Measurements from ENCODE around the gene TMEM59.
"Not testable (repeated sequence)": the region's sequence is repeated elsewhere in the genome, so short reads cannot be mapped to it uniquely, and the experiment has no call there.

Gene TMEM59

DNA sequence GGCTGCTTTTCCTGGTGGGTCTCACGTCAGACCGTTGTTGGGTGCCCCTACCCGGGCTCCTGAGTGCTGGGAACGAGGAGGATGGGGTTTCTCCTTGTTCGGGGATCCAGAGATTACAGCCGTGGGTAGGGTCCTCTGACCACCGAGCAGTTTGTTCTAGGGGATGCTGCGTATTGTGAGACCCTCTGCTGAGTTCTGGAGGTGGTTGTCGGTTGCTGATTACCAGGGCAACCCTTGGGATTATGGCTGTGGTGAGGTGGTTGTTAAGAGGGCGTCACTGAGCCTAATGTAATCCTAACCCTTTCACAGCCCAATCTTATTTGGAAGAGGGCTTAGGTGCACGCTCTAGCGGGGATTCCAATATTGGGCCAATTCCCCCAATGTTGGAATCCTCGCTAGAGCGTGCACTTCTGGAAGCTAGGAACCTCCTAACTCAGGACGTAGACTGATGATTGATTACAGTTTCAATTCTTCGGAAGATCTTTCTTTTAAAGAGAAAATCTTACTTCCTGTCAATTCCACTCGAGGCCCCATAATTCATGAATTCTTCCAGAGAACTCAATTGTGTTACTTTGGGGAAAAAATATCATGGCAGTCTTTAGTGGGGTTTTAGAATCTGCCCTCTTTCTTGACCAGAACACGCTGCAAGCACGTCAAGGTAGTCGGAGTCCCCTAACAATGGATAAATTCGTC, 887 bp upstream of the TMEM59 start:
- DNase-seq (ENCODE audit: low read depth in 1 of 2, low spot score in 1 of 2): no peak

GRCh38 chr1:54052431-54052933, 522 bp downstream of the TMEM59 start:
- peak in 1 of 2 donors; percentile 26 for DNase-seq (ENCODE audit: low read depth in 1 of 2, low spot score in 1 of 2)

GRCh38 chr1:54051933-54052430, 1.0 kb downstream of the TMEM59 start:
- DNase-seq (ENCODE audit: low read depth in 1 of 2, low spot score in 1 of 2): no peak

GRCh38 chr1:54050435-54050834, 2.6 kb downstream of the TMEM59 start:
- not testable (repeated sequence) for DNase-seq (ENCODE audit: low read depth in 1 of 2, low spot score in 1 of 2)

DNA sequence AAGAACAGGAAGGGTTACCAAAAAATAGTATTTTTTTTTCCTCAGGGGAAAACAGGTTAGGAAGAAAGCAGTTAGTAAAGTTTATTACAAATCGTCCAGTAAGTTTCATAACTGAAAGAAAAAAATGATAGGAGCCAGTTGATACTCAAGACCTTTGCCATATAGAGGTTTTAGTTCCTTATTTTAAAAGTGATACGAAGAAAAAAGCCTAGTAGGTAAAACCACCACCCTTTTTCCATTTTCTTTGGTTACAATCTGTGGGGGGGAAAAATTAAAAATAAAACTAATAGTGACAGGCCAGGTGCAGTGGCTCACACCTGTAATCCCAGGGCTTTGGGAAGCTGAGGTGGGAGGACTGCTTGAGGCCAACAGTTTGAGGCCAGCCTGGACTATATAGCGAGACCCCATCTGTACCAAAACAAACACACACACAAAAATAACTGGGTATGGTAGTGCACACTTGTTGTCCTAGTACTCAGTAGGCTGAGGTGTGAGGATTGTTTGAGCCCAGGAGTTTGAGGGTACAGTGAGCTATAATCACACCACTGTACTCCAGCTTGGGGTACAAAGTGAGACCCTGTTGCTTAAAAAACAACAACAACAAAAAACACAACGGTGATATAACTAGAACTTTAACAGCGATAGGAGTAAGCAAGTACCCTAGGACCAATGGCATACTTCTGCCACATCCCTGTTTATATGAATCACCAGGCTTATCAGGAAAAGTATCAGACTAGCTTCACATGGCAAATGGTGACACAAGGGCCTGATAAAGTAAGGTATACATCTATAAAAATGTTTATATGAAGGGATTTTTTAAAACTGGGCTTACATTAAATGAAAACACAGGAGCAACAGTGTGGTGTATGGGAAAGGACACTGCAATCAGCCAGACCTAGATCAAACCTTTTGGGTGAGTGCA, 5.4 kb downstream of the TMEM59 start:
- no peak for DNase-seq (ENCODE audit: low read depth in 1 of 2, low spot score in 1 of 2)

DNA sequence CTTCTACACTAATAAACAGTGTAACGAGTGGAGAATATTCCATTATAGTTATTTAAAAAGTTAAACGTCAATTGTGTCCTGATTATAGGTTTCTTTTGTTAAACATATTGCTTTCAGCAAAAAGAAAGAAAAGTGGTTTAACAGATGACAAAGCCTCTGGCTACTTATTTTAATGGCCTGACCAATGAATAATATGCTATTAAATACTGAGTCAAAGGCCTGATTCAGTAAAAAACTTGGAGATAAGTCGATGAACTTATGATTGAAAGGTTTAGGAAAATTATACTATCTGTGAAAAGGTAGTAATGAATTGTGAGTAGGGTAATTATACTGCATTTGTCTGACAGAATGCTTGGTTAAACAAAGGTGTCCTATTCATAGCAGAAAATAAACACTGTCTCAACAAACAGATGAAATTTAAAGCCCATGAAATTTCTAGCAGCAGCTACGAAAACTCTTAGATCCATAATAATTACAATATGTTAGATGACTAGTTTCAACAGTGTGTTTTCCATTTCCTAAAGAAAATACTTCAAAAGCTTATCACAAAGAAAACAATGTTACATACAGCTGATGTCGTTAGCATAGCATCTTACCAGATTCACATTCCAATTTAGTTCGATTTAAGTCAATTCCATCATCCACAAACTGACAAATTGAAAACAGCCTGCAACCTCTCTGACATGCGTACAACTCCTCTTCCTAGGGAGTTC, 6.2 kb downstream of the TMEM59 start:
- DNase-seq (ENCODE audit: low read depth in 1 of 2, low spot score in 1 of 2): no peak

DNA sequence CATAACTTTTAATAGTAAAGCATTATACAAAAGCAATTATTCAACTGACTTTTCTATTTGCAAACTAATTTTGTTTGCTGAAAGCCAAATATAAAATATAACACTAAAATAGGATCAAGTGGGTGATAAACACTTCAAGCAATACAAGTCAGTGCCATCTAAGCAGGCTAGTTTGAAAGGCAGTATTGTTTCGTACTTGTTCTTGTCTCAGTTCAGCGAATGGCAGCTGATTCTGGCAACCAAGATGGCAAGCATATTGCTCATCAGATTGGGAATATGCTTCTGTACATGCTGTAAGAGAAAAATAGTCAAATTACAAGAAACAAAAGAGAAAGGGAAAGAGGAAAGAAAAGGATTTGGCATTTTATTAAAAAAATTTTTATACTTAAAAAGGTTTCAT, 7.5 kb downstream of the TMEM59 start:
- no peak for DNase-seq (ENCODE audit: low read depth in 1 of 2, low spot score in 1 of 2)

- DNase-seq (ENCODE audit: low read depth in 1 of 2, low spot score in 1 of 2): no peak
Measured at GRCh38 chr1:54041806-54042205, 11.2 kb downstream of the TMEM59 start.

- no peak for DNase-seq (ENCODE audit: low read depth in 1 of 2, low spot score in 1 of 2)
Measured at GRCh38 chr1:54037476-54037875, 15.5 kb downstream of the TMEM59 start.

DNA sequence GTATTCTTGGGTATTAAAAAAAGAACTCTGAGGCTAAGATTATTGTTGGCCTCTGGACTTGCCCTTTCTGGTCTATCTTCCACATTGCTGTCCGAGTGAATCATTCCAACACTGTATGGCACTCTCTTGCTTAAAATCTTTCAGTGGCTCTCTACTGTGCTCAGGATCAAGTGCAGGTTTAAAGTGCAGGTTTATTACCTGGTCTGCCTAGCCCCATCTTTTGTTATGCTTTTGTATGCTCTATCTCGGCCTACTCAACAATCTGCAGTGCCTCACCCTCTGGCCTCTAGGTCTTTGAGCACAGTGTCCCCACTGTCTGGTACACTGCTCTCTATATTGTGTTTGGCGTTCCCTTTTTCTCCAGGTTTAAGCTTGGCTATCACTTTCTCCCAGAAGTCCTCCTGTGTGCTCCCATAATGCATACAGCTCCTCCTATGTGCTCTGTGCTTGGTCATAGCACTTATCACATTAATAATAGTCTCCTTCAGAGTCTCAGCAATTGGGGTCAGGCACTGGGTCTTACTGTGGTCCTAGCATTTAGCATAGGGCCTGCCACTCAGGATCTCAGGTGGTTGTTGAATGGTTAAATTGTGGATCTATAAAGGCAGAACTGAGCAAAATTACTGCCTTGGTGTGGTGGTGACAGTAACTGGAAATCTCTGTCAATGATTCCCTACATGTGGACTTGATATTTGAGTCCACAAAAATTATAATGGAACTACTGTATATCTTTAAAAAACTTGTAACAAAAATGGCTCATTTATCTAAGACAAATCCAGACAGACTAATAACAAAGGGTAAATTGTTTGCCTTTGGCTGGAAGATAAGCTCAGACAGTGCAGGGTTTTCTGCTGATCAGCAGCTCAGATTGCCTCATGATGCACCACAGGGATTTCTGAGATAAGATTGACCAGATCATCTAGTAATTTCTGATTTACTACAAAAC, 24.4 kb downstream of the TMEM59 start:
- no peak for DNase-seq (ENCODE audit: low read depth in 1 of 2, low spot score in 1 of 2)

DNA sequence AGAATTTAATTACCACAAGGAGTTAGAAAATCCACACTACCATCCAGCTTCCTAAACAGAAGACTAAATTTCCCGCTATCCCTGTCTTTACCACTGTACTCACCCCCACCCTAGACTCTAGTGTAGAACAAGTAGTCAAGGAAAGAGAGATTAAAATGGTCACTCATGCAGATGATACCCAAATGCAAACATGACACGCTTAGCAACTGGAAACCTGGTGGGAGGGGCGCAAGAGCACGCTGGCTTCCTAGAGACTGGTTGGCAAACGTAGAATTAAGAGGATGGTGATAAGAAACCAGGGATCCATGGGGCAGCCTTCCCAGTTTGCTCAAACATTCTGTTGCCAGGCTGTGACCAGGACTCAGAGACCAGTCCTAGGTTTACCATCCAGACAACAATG, 25.2 kb downstream of the TMEM59 start:
- no peak for DNase-seq (ENCODE audit: low read depth in 1 of 2, low spot score in 1 of 2)

- not testable (repeated sequence) for DNase-seq (ENCODE audit: low read depth in 1 of 2, low spot score in 1 of 2)
Measured at GRCh38 chr1:54024811-54025210, 28.2 kb downstream of the TMEM59 start.

GRCh38 chr1:54024358-54024757, 28.6 kb downstream of the TMEM59 start:
- DNase-seq (ENCODE audit: low read depth in 1 of 2, low spot score in 1 of 2): no peak

- DNase-seq (ENCODE audit: low read depth in 1 of 2, low spot score in 1 of 2): not testable (repeated sequence)
Measured at GRCh38 chr1:54019562-54020176, 33.3 kb downstream of the TMEM59 start.

- no peak for DNase-seq (ENCODE audit: low read depth in 1 of 2, low spot score in 1 of 2)
Measured at GRCh38 chr1:54018635-54019034, 34.4 kb downstream of the TMEM59 start.

DNA sequence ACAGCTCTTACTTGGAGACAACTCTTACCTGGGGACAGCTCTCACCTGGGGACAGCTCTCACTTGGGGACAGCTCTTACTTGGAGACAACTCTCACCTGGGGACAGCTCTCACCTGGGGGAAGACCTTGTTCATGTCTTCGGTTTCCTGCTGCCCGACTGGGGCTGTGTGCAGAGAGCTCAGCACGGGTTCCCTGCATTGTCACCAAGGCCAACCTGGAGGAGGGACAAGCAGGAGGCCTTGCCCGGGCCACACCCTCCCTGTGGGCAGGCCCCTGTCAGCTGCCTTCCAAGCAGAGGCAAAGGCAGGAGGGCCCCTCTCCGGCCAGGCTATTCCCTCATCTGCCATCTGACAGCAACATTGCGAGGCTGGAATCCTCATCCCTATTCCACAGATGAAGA, 35.0 kb downstream of the TMEM59 start, which contains the start of gene LDLRAD1:
Gene LDLRAD1 (minus strand): TSS at position 208 of the 400 bp plus-strand sequence. CDS start 74 bp downstream, at position 134.
- DNase-seq (ENCODE audit: low read depth in 1 of 2, low spot score in 1 of 2): no peak

DNA sequence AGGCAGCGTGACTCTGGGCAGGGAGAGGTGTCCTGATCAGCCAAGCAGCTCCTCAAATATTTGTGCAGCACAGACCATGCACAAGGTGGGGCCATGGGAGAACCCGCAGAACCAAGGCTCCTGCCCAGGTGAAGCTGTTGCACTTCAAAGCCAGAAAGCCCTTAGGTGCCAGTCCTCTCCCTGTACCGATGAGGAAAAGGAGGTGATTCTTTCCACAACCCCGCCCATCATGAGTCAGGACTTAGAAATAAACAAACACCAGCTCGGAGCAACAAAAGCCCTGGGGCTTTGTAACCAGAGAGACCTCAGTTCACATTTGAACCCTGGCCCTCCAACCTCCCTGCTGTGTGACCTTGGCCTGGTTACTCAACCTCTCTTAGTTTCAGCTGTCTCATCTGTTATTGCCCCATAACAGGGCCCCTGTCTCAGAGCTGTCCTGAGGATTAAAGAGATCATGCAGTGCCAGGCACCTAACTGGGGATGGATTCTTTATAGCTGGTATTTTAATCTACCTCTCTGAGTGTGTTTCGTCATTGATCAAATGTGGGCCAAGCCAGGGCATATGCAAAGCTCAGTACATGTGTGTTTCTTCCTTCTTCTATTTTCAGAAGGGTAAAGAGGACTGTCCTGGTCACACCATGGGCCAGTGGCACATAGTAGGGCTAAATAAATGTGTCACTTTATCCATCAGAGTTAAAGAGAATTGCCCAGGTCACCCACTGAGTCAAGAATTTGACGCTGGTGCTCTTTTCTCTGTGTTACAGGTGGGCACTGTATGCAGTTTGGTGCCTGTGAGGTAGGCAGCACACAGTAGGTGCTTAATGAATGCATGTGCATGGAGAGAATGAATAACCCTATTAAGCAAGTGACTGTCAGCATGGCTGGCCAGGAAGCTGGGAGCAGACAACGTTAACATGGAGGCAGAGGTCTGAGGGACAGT, 36.4 kb downstream of the TMEM59 start:
- DNase-seq (ENCODE audit: low read depth in 1 of 2, low spot score in 1 of 2): no peak

- DNase-seq (ENCODE audit: low read depth in 1 of 2, low spot score in 1 of 2): no peak
Measured at GRCh38 chr1:54014009-54014629, 38.9 kb downstream of the TMEM59 start.

Data from activated CD4-positive, alpha-beta T cell treated with anti-CD3 and anti-CD28 coated beads, Interleukin-2, amount 50 U/mL, for 24 hours (primary cell).